HG03575 (cell line): ENCODE data around the gene FKBP9.
A peak's percentile ranks its signal among the peaks of the same experiment; 100 is the strongest.
"Not testable (repeated sequence)": the region's sequence is repeated elsewhere in the genome, so short reads cannot be mapped to it uniquely, and the experiment has no call there.

Experiments
- ATAC-seq: cut with Tn5 transposase; IDR thresholded peaks from one replicate; pipeline ENCODE4 v1.9.1; 2021; ENCODE audit not compliant: unreplicated experiment, insufficient number of reproducible peaks, low FRiP score; ENCODE audit errors: extremely low read depth

The FKBP9 gene

GRCh38 chr7:32957326-32958045 lies at the start of gene FKBP9:
Gene FKBP9 (plus strand): TSS chr7:32957440. CDS start chr7:32957574, 134 bp downstream.
- peak; percentile 44 for ATAC-seq

GRCh38 chr7:32910195-32910594 lies 47.0 kb upstream of the FKBP9 start:
- no peak for ATAC-seq

GRCh38 chr7:32914184-32914583 lies 43.1 kb upstream of the FKBP9 start:
- no peak for ATAC-seq

GRCh38 chr7:32915041-32915536 lies 42.2 kb upstream of the FKBP9 start:
- ATAC-seq: no peak

GRCh38 chr7:32916006-32916405 lies 41.2 kb upstream of the FKBP9 start:
- ATAC-seq: no peak

GRCh38 chr7:32916994-32917393 lies 40.2 kb upstream of the FKBP9 start:
- not testable (repeated sequence) for ATAC-seq

- no peak for ATAC-seq
These were observed 35.3 kb upstream of the FKBP9 start for GRCh38 chr7:32921896-32922295.

- ATAC-seq: no peak
These were observed 28.4 kb upstream of the FKBP9 start for GRCh38 chr7:32928785-32929298.

GRCh38 chr7:32929430-32930143 lies 27.7 kb upstream of the FKBP9 start:
- ATAC-seq: no peak

- ATAC-seq: no peak
These were observed 26.9 kb upstream of the FKBP9 start for GRCh38 chr7:32930378-32930777.

- no peak for ATAC-seq
These were observed 21.7 kb upstream of the FKBP9 start for GRCh38 chr7:32935558-32935957.

GRCh38 chr7:32936689-32937088 lies 20.6 kb upstream of the FKBP9 start:
- ATAC-seq: no peak

- ATAC-seq: no peak
These were observed 19.7 kb upstream of the FKBP9 start for GRCh38 chr7:32937344-32938174.

GRCh38 chr7:32941181-32941580 lies 16.1 kb upstream of the FKBP9 start:
- ATAC-seq: no peak

- ATAC-seq: no peak
These were observed 15.4 kb upstream of the FKBP9 start for GRCh38 chr7:32941681-32942414.

- ATAC-seq: no peak
These were observed 14.6 kb upstream of the FKBP9 start for GRCh38 chr7:32942415-32943251.

GRCh38 chr7:32943252-32944030 lies 13.8 kb upstream of the FKBP9 start:
- ATAC-seq: no peak
